H1 (cell line): ENCODE data around the gene HECTD4. TPM values are rescaled to one million over a fixed set of nuclear protein-coding genes. Genes with fewer than 3 reads are reported as not detected.

ENCODE experiments used
- CTCF ChIA-PET: fragments of 300-600 bp; sonication (Branson Sonifier 250); formaldehyde crosslinking; loops from one replicate; lab custom pipeline; 2021; ENCODE audit not compliant: partially characterized antibody; lab: Charles Lee
- POLR2A ChIA-PET: fragments of 300-600 bp; sonication (Branson Sonifier 250); formaldehyde crosslinking; loops from one replicate; lab custom pipeline; 2021; ENCODE audit warnings: inconsistent platforms; ENCODE audit not compliant: partially characterized antibody; lab: Charles Lee
- DNase-seq, 2 experiments: peaks; one replicate each; pipeline versions ENCODE4 v3.0.0 to v3.0.0-alpha.2; 2010 to 2022; ENCODE audit warnings: low spot score in 2 of 2, low read depth in 1 of 2, mixed read lengths in 1 of 2
- FAIRE-seq: peaks from 2 replicates; lab custom pipeline; 2011; peaks lifted over from hg19 to GRCh38; lab: Jason Lieb, UNC
- H2AFZ ChIP-seq: 2 replicates; pipeline ENCODE4 v1.8.1; 2012; ENCODE audit warnings: low read length, inconsistent platforms
- H2AK5ac ChIP-seq: 2 replicates; pipeline ENCODE4 v1.6.1; 2013; ENCODE audit warnings: low read depth, low read length
- H2BK120ac ChIP-seq: replicated peaks from 2 replicates; pipeline ENCODE3; 2013; ENCODE audit warnings: low read depth, low read length, inconsistent platforms
- H2BK12ac ChIP-seq: 2 replicates; pipeline ENCODE4 v1.6.1; 2013; ENCODE audit warnings: low read depth, low read length
- H2BK15ac ChIP-seq: 2 replicates; pipeline ENCODE4 v1.6.1; 2013; ENCODE audit warnings: low read length
- H2BK20ac ChIP-seq: 2 replicates; pipeline ENCODE4 v1.6.1; 2013; ENCODE audit warnings: low read length
- H2BK5ac ChIP-seq: 2 replicates; pipeline ENCODE4 v1.6.1; 2013; ENCODE audit warnings: low read depth, low read length
- H3K14ac ChIP-seq: 2 replicates; pipeline ENCODE4 v1.6.1; 2013; ENCODE audit warnings: inconsistent platforms; ENCODE audit not compliant: insufficient read length
- H3K18ac ChIP-seq: 2 replicates; pipeline ENCODE4 v1.6.1; 2013; ENCODE audit warnings: low read length; ENCODE audit errors: extremely low read depth
- H3K23ac ChIP-seq: 2 replicates; pipeline ENCODE4 v1.6.1; 2013; ENCODE audit warnings: inconsistent platforms; ENCODE audit not compliant: insufficient read length
- H3K23me2 ChIP-seq: 2 replicates; pipeline ENCODE4 v1.6.1; 2013; ENCODE audit warnings: low read depth, low read length
- H3K27ac ChIP-seq: 2 replicates; pipeline ENCODE4 v1.6.1; 2011; ENCODE audit warnings: low read depth, low read length, inconsistent platforms
- H3K27me3 ChIP-seq, 4 experiments: replicated peaks in 1 of 4; 1 replicate in 1 of 4; 2 replicates in 3 of 4; pipeline versions ENCODE4 v1.6.1 to v1.8.1; 2011 to 2013; ENCODE audit warnings: low read length in 3 of 4, mild to moderate bottlenecking in 3 of 4, inconsistent platforms in 2 of 4, mixed read lengths in 2 of 4, moderate library complexity in 1 of 4; ENCODE audit not compliant: control insufficient read depth in 3 of 4, insufficient read depth in 3 of 4; ENCODE audit errors: extremely low read depth in 1 of 4
- H3K36me3 ChIP-seq, 4 experiments: 2 replicates each; pipeline versions ENCODE4 v1.6.1 to v1.8.1; 2011 to 2013; ENCODE audit warnings: mild to moderate bottlenecking in 4 of 4, low read length in 3 of 4, moderate library complexity in 2 of 4, control low read depth in 1 of 4, inconsistent platforms in 1 of 4; ENCODE audit not compliant: insufficient read depth in 4 of 4, control insufficient read depth in 2 of 4
- H3K4ac ChIP-seq: replicated peaks from 2 replicates; pipeline ENCODE3; 2013; ENCODE audit warnings: low read length, low read depth, mixed read lengths, inconsistent platforms; ENCODE audit not compliant: insufficient read length
- H3K4me1 ChIP-seq, 4 experiments: replicated peaks in 1 of 4; 1 replicate in 1 of 4; 2 replicates in 3 of 4; pipeline versions ENCODE4 v1.6.1 to v1.8.1; 2011 to 2013; ENCODE audit warnings: low read length in 3 of 4, inconsistent platforms in 2 of 4, mixed read lengths in 1 of 4; ENCODE audit not compliant: insufficient read depth in 4 of 4, control insufficient read depth in 3 of 4
- H3K4me2 ChIP-seq, 2 experiments: 2 replicates each; pipeline versions ENCODE4 v1.6.1 to v1.8.1; 2011 to 2013; ENCODE audit warnings: low read depth in 2 of 2, low read length in 2 of 2, control low read depth in 1 of 2, inconsistent platforms in 1 of 2, mild to moderate bottlenecking in 1 of 2; ENCODE audit not compliant: insufficient read depth in 1 of 2
- H3K4me3 ChIP-seq, 4 experiments: fragments of 200-600, 300-600 bp in 1 of 4; sonication (generic), shearing (Covaris generic), sonication (Bioruptor Twin) in 1 of 4; 2 replicates each; pipeline versions ENCODE4 v1.5.1 to v1.8.1; 2011 to 2016; ENCODE audit warnings: low read length in 4 of 4, low read depth in 3 of 4, control low read depth in 2 of 4, inconsistent platforms in 2 of 4, mild to moderate bottlenecking in 2 of 4, mixed read lengths in 1 of 4, moderate library complexity in 1 of 4; ENCODE audit not compliant: insufficient read depth in 2 of 4; ENCODE audit errors: extremely low read depth in 1 of 4
- H3K56ac ChIP-seq: replicated peaks from 2 replicates; pipeline ENCODE3; 2013; ENCODE audit warnings: low read depth, mild to moderate bottlenecking, mixed read lengths, low read length, inconsistent platforms; ENCODE audit not compliant: insufficient read length
- H3K79me1 ChIP-seq: 2 replicates; pipeline ENCODE4 v1.6.1; 2013; ENCODE audit warnings: low read depth, low read length, control low read depth
- H3K79me2 ChIP-seq, 2 experiments: 2 replicates each; pipeline versions ENCODE4 v1.6.1 to v1.8.1; 2012 to 2013; ENCODE audit warnings: low read length in 2 of 2, mild to moderate bottlenecking in 2 of 2, inconsistent platforms in 1 of 2; ENCODE audit not compliant: insufficient read depth in 2 of 2, control insufficient read depth in 1 of 2
- H3K9ac ChIP-seq, 4 experiments: replicated peaks in 1 of 4; 1 replicate in 1 of 4; 2 replicates in 3 of 4; pipeline versions ENCODE4 v1.6.1 to v1.8.1; 2011 to 2013; ENCODE audit warnings: low read depth in 3 of 4, low read length in 3 of 4, control low read depth in 2 of 4, mild to moderate bottlenecking in 2 of 4, moderate library complexity in 2 of 4, inconsistent platforms in 1 of 4; ENCODE audit errors: extremely low read depth in 1 of 4
- H3K9me3 ChIP-seq, 2 experiments: 2 replicates each; pipeline versions ENCODE4 v1.6.1 to v1.8.1; 2012 to 2013; ENCODE audit warnings: mild to moderate bottlenecking in 2 of 2, moderate library complexity in 2 of 2, control low read depth in 1 of 2, inconsistent platforms in 1 of 2, low read depth in 1 of 2, low read length in 1 of 2, mixed read lengths in 1 of 2; ENCODE audit not compliant: insufficient read depth in 2 of 2
- H4K20me1 ChIP-seq, 2 experiments: replicated peaks in 1 of 2; 2 replicates each; pipeline versions ENCODE3 to v1.8.1; 2011 to 2013; ENCODE audit warnings: inconsistent platforms in 2 of 2, low read length in 2 of 2, mild to moderate bottlenecking in 1 of 2; ENCODE audit not compliant: insufficient read depth in 2 of 2, control insufficient read depth in 1 of 2
- H4K5ac ChIP-seq: 2 replicates; pipeline ENCODE4 v1.6.1; 2013; ENCODE audit warnings: low read length, low read depth, mixed read lengths, inconsistent platforms; ENCODE audit not compliant: insufficient read length
- H4K8ac ChIP-seq: 2 replicates; pipeline ENCODE4 v1.8.0; 2013; ENCODE audit warnings: mild to moderate bottlenecking, moderate library complexity, low read length, inconsistent platforms; ENCODE audit not compliant: insufficient read depth; ENCODE audit errors: extremely low read depth
- H4K91ac ChIP-seq: replicated peaks from 2 replicates; pipeline ENCODE3; 2013; ENCODE audit warnings: low read length, mixed read lengths, inconsistent platforms; ENCODE audit not compliant: insufficient read length
- GTF2F1 ChIP-seq: IDR thresholded peaks from 2 replicates; pipeline ENCODE4 v1.6.1; 2012; ENCODE audit warnings: low read depth, low read length, improper control_type of control experiment, borderline replicate concordance
- JUN ChIP-seq: IDR thresholded peaks from 2 replicates; pipeline ENCODE4 v1.6.1; 2011; ENCODE audit warnings: low read depth, mild to moderate bottlenecking, improper control_type of control experiment, low read length
- WGBS, 2 experiments: shearing (Covaris generic) in 1 of 2; methylation state at CpG; one replicate each; pipeline versions ENCODE4 v1.1.6 to v1.1.7; 2013 to 2015; ENCODE audit warnings: low lambda C conversion rate in 2 of 2, mixed read lengths in 2 of 2, inconsistent platforms in 1 of 2, low coverage in 1 of 2, missing lambda C conversion rate in 1 of 2; ENCODE audit not compliant: insufficient replicate concordance in 2 of 2, insufficient coverage in 1 of 2, insufficient read length in 1 of 2; ENCODE audit errors: extremely low coverage in 1 of 2, missing lambda C conversion rate in 1 of 2; 5-methylcytosine and 5-hydroxymethylcytosine counted together
- polyA plus RNA-seq, 7 experiments: library from polyadenylated mRNA; depleted of rRNA in 3 of 7; stranded (reverse) in 5 of 7; unstranded in 2 of 7; fragments of >200 nt in 5 of 7; fragments of 200-250 nt in 2 of 7; gene quantifications; 1 replicate in 5 of 7; 2 replicates in 1 of 7; 4 replicates in 1 of 7; pipeline versions ENCODE4 v1.2.1 to v1.2.3, GENCODE V29; 2011 to 2013; ENCODE audit warnings: missing spikeins in 2 of 7, mixed read lengths in 2 of 7
- total RNA-seq: library from RNA; stranded (reverse); fragmentation: NEBNext Ultra II Directional; extraction: Animal tissue kit (Norgen Biotek cat#: 25700); gene quantifications from 2 replicates; pipeline ENCODE4 v1.2.1, GENCODE V29; 2021

Gene HECTD4
- total and polyA plus RNA-seq, 2 of the 8 experiments (the other 6 are each of a cell fraction or from before 2014, with no cell fraction given) = 6.5 to 33.7 TPM

DNA sequence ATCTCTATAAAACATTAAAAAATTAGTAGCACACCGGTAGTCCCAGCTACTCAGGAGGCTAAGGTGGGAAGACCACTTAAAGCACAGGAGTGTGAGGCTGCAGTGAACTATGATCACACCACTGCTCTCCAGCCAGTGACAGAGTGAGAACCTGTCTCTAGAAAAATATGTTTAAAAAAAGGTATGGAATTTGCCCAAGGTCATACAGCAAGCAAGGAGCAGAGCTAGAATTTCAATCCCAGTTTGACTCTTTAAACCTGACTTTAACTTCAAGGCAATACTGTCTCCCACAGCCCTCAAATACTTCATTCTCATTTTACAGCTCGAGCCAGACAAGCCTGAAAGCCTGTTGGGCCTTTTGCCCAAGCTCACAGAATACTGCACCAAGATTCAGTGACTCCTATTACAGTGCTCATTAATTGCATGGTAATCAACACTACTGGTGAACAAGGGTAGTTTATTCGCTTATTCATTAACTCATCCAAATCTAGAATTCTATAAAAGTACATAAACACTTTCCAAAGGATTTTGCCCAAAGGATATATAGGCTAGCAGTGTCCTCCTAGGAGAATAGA lies 8.0 kb downstream of the HECTD4 start:
- H2BK20ac ChIP-seq = no peak overlapping the region
- no peak overlapping the region for H3K4ac ChIP-seq
- no peak overlapping the region for H2BK120ac ChIP-seq
- CTCF ChIA-PET = interaction anchor here (1.1 kb wide), 1 partner anchor 13 kb away, joined by 5 read pairs; no protein-coding TSS in a partner anchor
- FAIRE-seq (no peak), DNase-seq (no peak)
- no peak overlapping the region for H3K23ac ChIP-seq
- TF ChIP-seq JUN (no peak), GTF2F1 (no peak)
- no peaks in the 10 kb centered on the region for H3K23me2 ChIP-seq
- no peak overlapping the region for H3K9ac ChIP-seq
- H4K8ac ChIP-seq = no peak overlapping the region
- no peak overlapping the region for H4K5ac ChIP-seq
- WGBS, 2 experiments = 93% methylated on average over 3 of the region's 3 CpGs; no CpG with 5 or more reads in 1 of the 2 experiments
- no peak overlapping the region for H2BK12ac ChIP-seq
- no peaks in the 10 kb centered on the region; a peak in 1 of 7 replicates for H3K4me1 ChIP-seq
- H3K27ac ChIP-seq = no peak overlapping the region
- H3K4me3 ChIP-seq = no peak overlapping the region
- no peak overlapping the region for H2BK5ac ChIP-seq
- H2AFZ ChIP-seq = no peak overlapping the region
- no peak overlapping the region for H3K4me2 ChIP-seq
- H3K79me1 ChIP-seq = no peaks in the 10 kb centered on the region
- no peak overlapping the region for H3K14ac ChIP-seq
- no peaks in the 10 kb centered on the region for H4K20me1 ChIP-seq
- H3K79me2 ChIP-seq = peaks cover 4 to 68% of the 10 kb centered on the region in 2 experiments; a peak in 3 of 4 replicates
- H3K9me3 ChIP-seq = no peaks in the 10 kb centered on the region
- H2AK5ac ChIP-seq = no peak overlapping the region
- H3K27me3 ChIP-seq = no peaks in the 10 kb centered on the region
- no peak overlapping the region for H4K91ac ChIP-seq
- H2BK15ac ChIP-seq = no peak overlapping the region
- POLR2A ChIA-PET = no interaction called here
- H3K36me3 ChIP-seq = no peaks in the 10 kb centered on the region
- no peak overlapping the region for H3K56ac ChIP-seq
- H3K18ac ChIP-seq = no peak overlapping the region
